HEK293 (cell line): ENCODE results near the gene TBL1Y.

Source experiments
- CTCF ChIA-PET: fragments of 350-600 bp; formaldehyde crosslinking; extraction: SDS; loops from one replicate; lab custom pipeline; 2021; ENCODE audit warnings: antibody characterized with exemption; lab: Yijun Ruan, JAX
- POLR2A ChIA-PET: fragments of 300-600 bp; formaldehyde crosslinking; extraction: SDS; loops from one replicate; lab custom pipeline; 2020; ENCODE audit warnings: antibody characterized with exemption, inconsistent platforms; lab: Yijun Ruan, JAX
- H3K27ac ChIP-seq: fragments of 200-500 bp; sonication (Bioruptor generic); 2 replicates; pipeline ENCODE4 v1.5.1; 2014; ENCODE audit warnings: low read depth, low read length, control low read depth, inconsistent platforms; ENCODE audit errors: extremely low read depth
- H3K36me3 ChIP-seq, 2 experiments: fragments of 200-500 bp in 1 of 2; sonication (Bioruptor generic) in 1 of 2; 1 replicate in 1 of 2; 2 replicates in 1 of 2; pipeline ENCODE4 v1.5.1; 2014 to 2017; ENCODE audit warnings: inconsistent platforms in 2 of 2, low read length in 2 of 2; ENCODE audit not compliant: control insufficient read depth in 2 of 2, insufficient read depth in 1 of 2
- H3K4me1 ChIP-seq: fragments of 200-500 bp; sonication (Bioruptor generic); 2 replicates; pipeline ENCODE4 v1.5.1; 2014; ENCODE audit warnings: mild to moderate bottlenecking, low read length, inconsistent platforms; ENCODE audit not compliant: control insufficient read depth, insufficient read depth
- H3K4me3 ChIP-seq: 2 replicates; pipeline ENCODE4 v1.5.1; 2011; ENCODE audit warnings: low read depth, mild to moderate bottlenecking, control low read depth, low read length, moderate library complexity
- H3K9me3 ChIP-seq: fragments of 200-500 bp; sonication (Bioruptor generic); 2 replicates; pipeline ENCODE4 v1.5.1; 2014; ENCODE audit warnings: low read depth, low read length, inconsistent platforms; ENCODE audit not compliant: control insufficient read depth, insufficient read depth
- KLF9 ChIP-seq: fragments of 450-650 bp; formaldehyde crosslinking; IDR thresholded peaks from 2 replicates; pipeline ENCODE4 v1.5.1; 2016; ENCODE audit warnings: missing biosample characterization, missing genetic modification characterization, low read depth
- OVOL3 ChIP-seq: fragments of 450-650 bp; formaldehyde crosslinking; IDR thresholded peaks from 2 replicates; pipeline ENCODE4 v1.5.1; 2016; ENCODE audit warnings: missing biosample characterization, missing genetic modification characterization
- SCRT1 ChIP-seq: fragments of 450-650 bp; formaldehyde crosslinking; IDR thresholded peaks from 2 replicates; pipeline ENCODE4 v1.5.1; 2016; ENCODE audit warnings: missing biosample characterization, missing genetic modification characterization, borderline replicate concordance
- TRIM28 ChIP-seq: IDR thresholded peaks from 2 replicates; pipeline ENCODE4 v1.6.1; 2011; ENCODE audit warnings: low read length, control low read depth, borderline replicate concordance
- WT1 ChIP-seq: fragments of 450-650 bp; formaldehyde crosslinking; IDR thresholded peaks from 2 replicates; pipeline ENCODE4 v1.5.1; 2016; ENCODE audit warnings: missing biosample characterization, missing genetic modification characterization
- ZNF133 ChIP-seq: fragments of 450-650 bp; formaldehyde crosslinking; IDR thresholded peaks from 2 replicates; pipeline ENCODE4 v1.5.1; 2016; ENCODE audit warnings: missing biosample characterization, missing genetic modification characterization
- ZNF157 ChIP-seq: fragments of 450-650 bp; formaldehyde crosslinking; IDR thresholded peaks from 2 replicates; pipeline ENCODE4 v1.5.1; 2016; ENCODE audit warnings: missing biosample characterization, missing genetic modification characterization
- ZNF184 ChIP-seq: fragments of 450-650 bp; IDR thresholded peaks from 2 replicates; pipeline ENCODE4 v1.5.1; 2018; ENCODE audit warnings: missing biosample characterization, mild to moderate bottlenecking, missing genetic modification characterization
- ZNF24 ChIP-seq: fragments of 450-650 bp; formaldehyde crosslinking; IDR thresholded peaks from 2 replicates; pipeline ENCODE4 v1.5.1; 2016; ENCODE audit warnings: missing biosample characterization, missing genetic modification characterization
- ZNF514 ChIP-seq: fragments of 450-650 bp; formaldehyde crosslinking; IDR thresholded peaks from 2 replicates; pipeline ENCODE4 v1.5.1; 2016; ENCODE audit warnings: missing biosample characterization, missing genetic modification characterization
- ZNF660 ChIP-seq: fragments of 450-650 bp; IDR thresholded peaks from 2 replicates; pipeline ENCODE4 v1.5.1; 2018; ENCODE audit warnings: missing biosample characterization, mild to moderate bottlenecking, missing genetic modification characterization
- ZNF701 ChIP-seq: fragments of 450-650 bp; formaldehyde crosslinking; IDR thresholded peaks from 2 replicates; pipeline ENCODE4 v1.5.1; 2016; ENCODE audit warnings: missing biosample characterization, missing genetic modification characterization
- ZNF843 ChIP-seq: fragments of 450-650 bp; formaldehyde crosslinking; IDR thresholded peaks from 2 replicates; pipeline ENCODE4 v1.5.1; 2016; ENCODE audit warnings: missing biosample characterization, missing genetic modification characterization
- TF ChIP-seq, protein P1 (sequence below): fragments of 450-650 bp; IDR thresholded peaks from 2 replicates; pipeline ENCODE4 v1.5.1; 2018; ENCODE audit warnings: missing biosample characterization, mild to moderate bottlenecking, missing genetic modification characterization
- TF ChIP-seq, protein P2 (sequence below): fragments of 450-650 bp; formaldehyde crosslinking; IDR thresholded peaks from 2 replicates; pipeline ENCODE4 v1.5.1; 2016; ENCODE audit warnings: missing biosample characterization, missing genetic modification characterization
- TF ChIP-seq, protein P3 (sequence below): fragments of 450-650 bp; formaldehyde crosslinking; IDR thresholded peaks from 2 replicates; pipeline ENCODE4 v1.5.1; 2017; ENCODE audit warnings: missing biosample characterization, missing genetic modification characterization
- TF ChIP-seq, protein P4 (sequence below): fragments of 450-650 bp; formaldehyde crosslinking; IDR thresholded peaks from 2 replicates; pipeline ENCODE4 v1.5.1; 2016; ENCODE audit warnings: missing biosample characterization, missing genetic modification characterization
- TF ChIP-seq, protein P5 (sequence below): fragments of 450-650 bp; formaldehyde crosslinking; optimal IDR thresholded peaks from 2 replicates; pipeline ENCODE3; 2016; ENCODE audit warnings: missing biosample characterization, mild to moderate bottlenecking, missing genetic modification characterization
- TF ChIP-seq, protein P6 (sequence below): fragments of 450-650 bp; formaldehyde crosslinking; IDR thresholded peaks from 2 replicates; pipeline ENCODE4 v1.5.1; 2016; ENCODE audit warnings: missing biosample characterization, missing genetic modification characterization

Gene TBL1Y

DNA sequence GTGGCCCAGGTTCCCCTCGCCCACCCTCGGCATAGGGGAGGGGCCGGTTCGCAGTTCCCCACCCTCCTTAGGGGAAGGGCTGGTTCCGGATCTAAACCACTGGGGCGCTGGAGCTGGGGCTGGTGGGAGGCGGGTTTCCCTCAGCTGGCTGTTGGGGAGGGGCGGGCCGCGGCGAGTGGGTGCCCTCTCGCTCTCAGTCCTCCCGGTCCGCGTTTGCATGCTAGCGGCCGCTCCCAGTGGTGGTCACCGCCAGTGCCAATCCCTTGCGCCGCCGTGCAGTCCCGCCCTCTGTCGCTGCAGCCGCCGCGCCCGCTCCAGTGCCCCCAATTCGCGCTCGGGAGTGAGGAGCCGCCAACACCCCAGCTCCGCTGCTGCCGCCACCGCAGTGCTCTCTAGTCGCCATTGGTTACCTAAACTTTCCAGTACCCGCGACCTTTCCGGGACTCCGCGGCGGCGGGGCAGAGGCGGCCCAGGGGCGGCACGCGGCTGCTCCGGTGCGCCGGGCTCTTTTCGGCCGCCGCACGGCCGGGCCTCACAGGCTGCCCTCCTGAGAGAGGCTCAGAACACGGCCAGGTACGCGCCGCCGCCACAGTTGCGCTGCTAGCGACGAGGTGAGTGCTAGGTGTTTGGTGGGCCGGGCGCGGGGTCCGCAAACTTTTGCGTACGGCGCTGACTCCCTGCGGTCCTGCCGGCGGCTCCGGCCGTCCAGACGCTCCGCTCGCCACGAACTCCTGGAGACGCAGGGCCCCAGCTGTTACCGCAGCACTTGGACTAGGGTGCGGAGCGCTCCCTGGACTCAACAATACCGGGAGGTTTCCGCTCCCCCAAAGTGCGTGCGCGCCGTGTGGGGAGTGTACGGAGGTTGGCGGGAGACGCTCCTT, at the start of gene TBL1Y:
Gene TBL1Y, plus strand, starts transcription at position 326 of the 881 bp plus-strand sequence. CDS start 114,388 bp downstream, outside the sequence.
- no peaks in the 10 kb centered on the region for H3K36me3 ChIP-seq
- H3K4me3 ChIP-seq = no peak within 1 kb of the TSS
- no peak within 1 kb of the TSS for H3K27ac ChIP-seq
- POLR2A ChIA-PET = no interaction called here
- TF ChIP-seq ZNF24 (tag by site-specific recombination) (no peak), ZNF184 (tag by site-specific recombination) (no peak), KLF9 (tag by site-specific recombination) (no peak), ZNF701 (tag by site-specific recombination) (no peak), ZNF660 (tag by site-specific recombination) (no peak), SCRT1 (no peak), OVOL3 (no peak), TRIM28 (no peak), ZNF514 (no peak), ZNF133 (tag by site-specific recombination) (no peak), WT1 (no peak), ZNF843 (tag by site-specific recombination) (no peak), ZNF157 (tag by site-specific recombination) (no peak)
- TF ChIP-seq, protein P1, sequence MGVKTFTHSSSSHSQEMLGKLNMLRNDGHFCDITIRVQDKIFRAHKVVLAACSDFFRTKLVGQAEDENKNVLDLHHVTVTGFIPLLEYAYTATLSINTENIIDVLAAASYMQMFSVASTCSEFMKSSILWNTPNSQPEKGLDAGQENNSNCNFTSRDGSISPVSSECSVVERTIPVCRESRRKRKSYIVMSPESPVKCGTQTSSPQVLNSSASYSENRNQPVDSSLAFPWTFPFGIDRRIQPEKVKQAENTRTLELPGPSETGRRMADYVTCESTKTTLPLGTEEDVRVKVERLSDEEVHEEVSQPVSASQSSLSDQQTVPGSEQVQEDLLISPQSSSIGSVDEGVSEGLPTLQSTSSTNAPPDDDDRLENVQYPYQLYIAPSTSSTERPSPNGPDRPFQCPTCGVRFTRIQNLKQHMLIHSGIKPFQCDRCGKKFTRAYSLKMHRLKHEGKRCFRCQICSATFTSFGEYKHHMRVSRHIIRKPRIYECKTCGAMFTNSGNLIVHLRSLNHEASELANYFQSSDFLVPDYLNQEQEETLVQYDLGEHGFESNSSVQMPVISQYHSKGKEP = no peak
- TF ChIP-seq, protein P2, sequence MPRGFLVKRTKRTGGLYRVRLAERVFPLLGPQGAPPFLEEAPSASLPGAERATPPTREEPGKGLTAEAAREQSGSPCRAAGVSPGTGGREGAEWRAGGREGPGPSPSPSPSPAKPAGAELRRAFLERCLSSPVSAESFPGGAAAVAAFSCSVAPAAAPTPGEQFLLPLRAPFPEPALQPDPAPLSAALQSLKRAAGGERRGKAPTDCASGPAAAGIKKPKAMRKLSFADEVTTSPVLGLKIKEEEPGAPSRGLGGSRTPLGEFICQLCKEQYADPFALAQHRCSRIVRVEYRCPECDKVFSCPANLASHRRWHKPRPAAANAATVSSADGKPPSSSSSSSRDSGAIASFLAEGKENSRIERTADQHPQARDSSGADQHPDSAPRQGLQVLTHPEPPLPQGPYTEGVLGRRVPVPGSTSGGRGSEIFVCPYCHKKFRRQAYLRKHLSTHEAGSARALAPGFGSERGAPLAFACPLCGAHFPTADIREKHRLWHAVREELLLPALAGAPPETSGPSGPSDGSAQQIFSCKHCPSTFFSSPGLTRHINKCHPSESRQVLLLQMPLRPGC (tag by site-specific recombination) = no peak
- TF ChIP-seq, protein P3, sequence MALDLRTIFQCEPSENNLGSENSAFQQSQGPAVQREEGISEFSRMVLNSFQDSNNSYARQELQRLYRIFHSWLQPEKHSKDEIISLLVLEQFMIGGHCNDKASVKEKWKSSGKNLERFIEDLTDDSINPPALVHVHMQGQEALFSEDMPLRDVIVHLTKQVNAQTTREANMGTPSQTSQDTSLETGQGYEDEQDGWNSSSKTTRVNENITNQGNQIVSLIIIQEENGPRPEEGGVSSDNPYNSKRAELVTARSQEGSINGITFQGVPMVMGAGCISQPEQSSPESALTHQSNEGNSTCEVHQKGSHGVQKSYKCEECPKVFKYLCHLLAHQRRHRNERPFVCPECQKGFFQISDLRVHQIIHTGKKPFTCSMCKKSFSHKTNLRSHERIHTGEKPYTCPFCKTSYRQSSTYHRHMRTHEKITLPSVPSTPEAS = no peak
- TF ChIP-seq, protein P4, sequence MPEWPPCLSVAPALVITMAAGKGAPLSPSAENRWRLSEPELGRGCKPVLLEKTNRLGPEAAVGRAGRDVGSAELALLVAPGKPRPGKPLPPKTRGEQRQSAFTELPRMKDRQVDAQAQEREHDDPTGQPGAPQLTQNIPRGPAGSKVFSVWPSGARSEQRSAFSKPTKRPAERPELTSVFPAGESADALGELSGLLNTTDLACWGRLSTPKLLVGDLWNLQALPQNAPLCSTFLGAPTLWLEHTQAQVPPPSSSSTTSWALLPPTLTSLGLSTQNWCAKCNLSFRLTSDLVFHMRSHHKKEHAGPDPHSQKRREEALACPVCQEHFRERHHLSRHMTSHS = no peak
- TF ChIP-seq, protein P5, sequence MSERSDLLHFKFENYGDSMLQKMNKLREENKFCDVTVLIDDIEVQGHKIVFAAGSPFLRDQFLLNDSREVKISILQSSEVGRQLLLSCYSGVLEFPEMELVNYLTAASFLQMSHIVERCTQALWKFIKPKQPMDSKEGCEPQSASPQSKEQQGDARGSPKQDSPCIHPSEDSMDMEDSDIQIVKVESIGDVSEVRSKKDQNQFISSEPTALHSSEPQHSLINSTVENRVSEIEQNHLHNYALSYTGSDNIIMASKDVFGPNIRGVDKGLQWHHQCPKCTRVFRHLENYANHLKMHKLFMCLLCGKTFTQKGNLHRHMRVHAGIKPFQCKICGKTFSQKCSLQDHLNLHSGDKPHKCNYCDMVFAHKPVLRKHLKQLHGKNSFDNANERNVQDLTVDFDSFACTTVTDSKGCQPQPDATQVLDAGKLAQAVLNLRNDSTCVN (tag by site-specific recombination) = no peak
- TF ChIP-seq, protein P6, sequence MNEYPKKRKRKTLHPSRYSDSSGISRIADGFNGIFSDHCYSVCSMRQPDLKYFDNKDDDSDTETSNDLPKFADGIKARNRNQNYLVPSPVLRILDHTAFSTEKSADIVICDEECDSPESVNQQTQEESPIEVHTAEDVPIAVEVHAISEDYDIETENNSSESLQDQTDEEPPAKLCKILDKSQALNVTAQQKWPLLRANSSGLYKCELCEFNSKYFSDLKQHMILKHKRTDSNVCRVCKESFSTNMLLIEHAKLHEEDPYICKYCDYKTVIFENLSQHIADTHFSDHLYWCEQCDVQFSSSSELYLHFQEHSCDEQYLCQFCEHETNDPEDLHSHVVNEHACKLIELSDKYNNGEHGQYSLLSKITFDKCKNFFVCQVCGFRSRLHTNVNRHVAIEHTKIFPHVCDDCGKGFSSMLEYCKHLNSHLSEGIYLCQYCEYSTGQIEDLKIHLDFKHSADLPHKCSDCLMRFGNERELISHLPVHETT (tag by site-specific recombination) = no peak
- H3K4me1 ChIP-seq = no peaks in the 10 kb centered on the region
- H3K9me3 ChIP-seq = no peaks in the 10 kb centered on the region
- CTCF ChIA-PET = no interaction called here
